Activated CD4-positive, CD25-positive, alpha-beta regulatory T cell treated with anti-CD3 and anti-CD28 coated beads, Interleukin-2, amount 50 U/mL, for 24 hours (primary cell): Measurements from ENCODE around the gene KCTD13.
"Not testable (repeated sequence)": the region's sequence is repeated elsewhere in the genome, so short reads cannot be mapped to it uniquely, and the experiment has no call there.

Source experiments
- ATAC-seq, 2 donors: fragments of 150-1000 bp; cut with Tn5 transposase; one replicate each; pipeline ENCODE4 v1.10.0; 2021; ENCODE audit warnings: mild to moderate bottlenecking in 1 of 2, moderate library complexity in 1 of 2

The KCTD13 gene

GRCh38 chr16:29877266-29877961, 48.6 kb downstream of the KCTD13 start:
- ATAC-seq = peak; percentile 71 to 82

- ATAC-seq = peak in 1 of 2 donors; percentile 42
These were observed 49.3 kb downstream of the KCTD13 start for GRCh38 chr16:29876594-29877249.

GRCh38 chr16:29876217-29876593, 49.8 kb downstream of the KCTD13 start:
- no peak for ATAC-seq

GRCh38 chr16:29875206-29875605, 50.8 kb downstream of the KCTD13 start:
- no peak for ATAC-seq

GRCh38 chr16:29873319-29873718, 52.7 kb downstream of the KCTD13 start:
- ATAC-seq = no peak

GRCh38 chr16:29871822-29872546, 54.0 kb downstream of the KCTD13 start:
- no peak for ATAC-seq

GRCh38 chr16:29869067-29869466, 57.0 kb downstream of the KCTD13 start:
- not testable (repeated sequence) for ATAC-seq

GRCh38 chr16:29868396-29869009, 57.5 kb downstream of the KCTD13 start:
- ATAC-seq = no peak

- no peak for ATAC-seq
These were observed 61.8 kb downstream of the KCTD13 start for GRCh38 chr16:29864205-29864604.

GRCh38 chr16:29863669-29863984, 62.4 kb downstream of the KCTD13 start:
- ATAC-seq = no peak

GRCh38 chr16:29862884-29863668, 63.0 kb downstream of the KCTD13 start, which contains the start of gene CDIPT:
Gene CDIPT (minus strand): TSS chr16:29863226. CDS start chr16:29862857, 369 bp downstream.
- ATAC-seq = peak; percentile 100

- no peak for ATAC-seq
These were observed 63.6 kb downstream of the KCTD13 start for GRCh38 chr16:29862383-29862883.

GRCh38 chr16:29860218-29860617, 65.8 kb downstream of the KCTD13 start:
- no peak for ATAC-seq

- no peak for ATAC-seq
These were observed 67.1 kb downstream of the KCTD13 start for GRCh38 chr16:29858974-29859373.

GRCh38 chr16:29858149-29858849, 67.7 kb downstream of the KCTD13 start:
- no peak for ATAC-seq

GRCh38 chr16:29857133-29857760, 68.8 kb downstream of the KCTD13 start:
- no peak for ATAC-seq
